Gastrocnemius medialis (tissue), 4 donors: ENCODE results near the gene ELMO1. TPM values are rescaled to one million over a fixed set of nuclear protein-coding genes. Genes with fewer than 3 reads are reported as not detected.

Source experiments
- ATAC-seq, 2 donors: fragments of 150-250 bp; one replicate each; pipeline ENCODE4 v1.9.1; 2016
- DNase-seq, 2 donors: peaks; one replicate each; pipeline ENCODE4 v3.0.0-alpha.2; 2019
- H3K27ac ChIP-seq, 4 donors: fragments of 200-600 bp; sonication (generic); 1 replicate in 1 of 4; 2 replicates in 3 of 4; pipeline ENCODE4 v1.5.1; 2016 to 2018; ENCODE audit warnings: mild to moderate bottlenecking in 2 of 4, moderate library complexity in 1 of 4
- H3K27me3 ChIP-seq, 3 donors: fragments of 200-600 bp; sonication (generic) in 2 of 3; 1 replicate in 1 of 3; 2 replicates in 2 of 3; pipeline versions ENCODE4 v1.5.1 to v1.6.0; 2016 to 2019; ENCODE audit warnings: mild to moderate bottlenecking in 1 of 3, moderate library complexity in 1 of 3
- H3K36me3 ChIP-seq, 2 donors: fragments of 200-600 bp; sonication (generic) in 1 of 2; one replicate each; pipeline ENCODE4 v1.5.1; 2017 to 2018
- H3K4me1 ChIP-seq, 2 donors: fragments of 200-600 bp; sonication (generic) in 1 of 2; one replicate each; pipeline ENCODE4 v1.5.1; 2016 to 2017; ENCODE audit warnings: mild to moderate bottlenecking in 2 of 2
- H3K4me3 ChIP-seq, 4 donors: fragments of 200-600 bp; sonication (generic) in 3 of 4; 1 replicate in 1 of 4; 2 replicates in 3 of 4; pipeline ENCODE4 v1.5.1; 2016 to 2019; ENCODE audit warnings: mild to moderate bottlenecking in 2 of 4
- H3K9me3 ChIP-seq, 3 donors: fragments of 200-600 bp; sonication (generic) in 2 of 3; 1 replicate in 1 of 3; 2 replicates in 2 of 3; pipeline ENCODE4 v1.5.1; 2016 to 2019
- POLR2A ChIP-seq, 2 donors: fragments of 450-650 bp; IDR thresholded peaks; one replicate each; pipeline ENCODE4 v1.6.1; 2017; ENCODE audit warnings: antibody characterized with exemption in 2 of 2, mild to moderate bottlenecking in 2 of 2, moderate library complexity in 2 of 2
- in situ Hi-C, 4 donors: fragments of 200-750 bp; cut with MboI; loops; one replicate each; pipeline versions ENCODE4 v1.15.0 to v1.8.0; 2017; ENCODE audit warnings: low sequenced_read_pairs in 4 of 4
- intact Hi-C: fragments of 100-400 bp; cut with DNase I; formaldehyde crosslinking; loops from one replicate; pipeline ENCODE4 v1.15.1; 2023; ENCODE audit warnings: low total_unique reads
- total RNA-seq, 4 donors: library from RNA; depleted of rRNA; stranded (reverse); fragments of >200 nt; gene quantifications; one replicate each; pipeline versions ENCODE4 v1.1.0 to v1.2.3, GENCODE V29; 2016
- TF ChIP-seq, protein P1 (sequence below), 5 experiments: fragments of 450-650 bp in 3 of 5; fragments of 200-600 bp in 2 of 5; sonication (generic) in 2 of 5; IDR thresholded peaks in 4 of 5; conservative IDR thresholded peaks in 1 of 5; 1 replicate in 4 of 5; 2 replicates in 1 of 5; pipeline ENCODE4 v1.5.1; 2016 to 2019; ENCODE audit warnings: antibody characterized with exemption in 5 of 5, mild to moderate bottlenecking in 3 of 5, moderate library complexity in 3 of 5

Gene ELMO1
- total RNA-seq, 4 donors from 2014 or later, result 8.4 to 18.9 (median 14.6) TPM

DNA sequence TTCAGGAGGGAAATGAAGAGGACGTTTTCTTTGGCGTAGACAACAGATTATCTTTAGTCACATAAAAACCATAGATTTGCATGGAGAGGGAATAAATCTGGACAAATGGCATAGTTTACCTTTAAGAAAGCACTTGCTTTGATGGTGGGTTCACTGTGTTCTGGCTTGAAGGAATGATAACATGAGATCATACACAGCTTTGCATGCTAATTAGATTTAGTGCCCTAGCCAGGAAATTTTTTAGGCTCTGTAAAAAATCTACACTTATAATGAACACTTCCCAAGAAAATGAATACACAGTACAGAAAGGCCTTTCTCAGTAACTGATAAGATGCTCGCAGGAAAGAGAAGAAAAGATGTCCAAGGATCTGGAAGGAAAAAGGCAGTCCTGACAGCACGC is 506.1 kb downstream of the ELMO1 start:
- Histone ChIP-seq H3K27ac (no peak overlapping the region), H3K27me3 (no peaks in the 10 kb centered on the region), H3K4me3 (no peak overlapping the region), H3K36me3 (no peaks in the 10 kb centered on the region), H3K4me1 (peaks cover 3 to 11% of the 10 kb centered on the region in 2 donors), H3K9me3 (peaks cover 0 to 8% (median 3%) of the 10 kb centered on the region in 3 donors)
- in situ Hi-C loops (no loop called here), intact Hi-C loops (no loop called here)
- DNase-seq (no peak), ATAC-seq (no peak)
- TF ChIP-seq POLR2A (IDR thresholded peaks at IDR 0.05), result no peak
- TF ChIP-seq, protein P1, sequence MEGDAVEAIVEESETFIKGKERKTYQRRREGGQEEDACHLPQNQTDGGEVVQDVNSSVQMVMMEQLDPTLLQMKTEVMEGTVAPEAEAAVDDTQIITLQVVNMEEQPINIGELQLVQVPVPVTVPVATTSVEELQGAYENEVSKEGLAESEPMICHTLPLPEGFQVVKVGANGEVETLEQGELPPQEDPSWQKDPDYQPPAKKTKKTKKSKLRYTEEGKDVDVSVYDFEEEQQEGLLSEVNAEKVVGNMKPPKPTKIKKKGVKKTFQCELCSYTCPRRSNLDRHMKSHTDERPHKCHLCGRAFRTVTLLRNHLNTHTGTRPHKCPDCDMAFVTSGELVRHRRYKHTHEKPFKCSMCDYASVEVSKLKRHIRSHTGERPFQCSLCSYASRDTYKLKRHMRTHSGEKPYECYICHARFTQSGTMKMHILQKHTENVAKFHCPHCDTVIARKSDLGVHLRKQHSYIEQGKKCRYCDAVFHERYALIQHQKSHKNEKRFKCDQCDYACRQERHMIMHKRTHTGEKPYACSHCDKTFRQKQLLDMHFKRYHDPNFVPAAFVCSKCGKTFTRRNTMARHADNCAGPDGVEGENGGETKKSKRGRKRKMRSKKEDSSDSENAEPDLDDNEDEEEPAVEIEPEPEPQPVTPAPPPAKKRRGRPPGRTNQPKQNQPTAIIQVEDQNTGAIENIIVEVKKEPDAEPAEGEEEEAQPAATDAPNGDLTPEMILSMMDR (IDR thresholded peaks at IDR 0.05 in 4 of 5, conservative IDR thresholded peaks at IDR 0.05 in 1 of 5), result no peak

DNA sequence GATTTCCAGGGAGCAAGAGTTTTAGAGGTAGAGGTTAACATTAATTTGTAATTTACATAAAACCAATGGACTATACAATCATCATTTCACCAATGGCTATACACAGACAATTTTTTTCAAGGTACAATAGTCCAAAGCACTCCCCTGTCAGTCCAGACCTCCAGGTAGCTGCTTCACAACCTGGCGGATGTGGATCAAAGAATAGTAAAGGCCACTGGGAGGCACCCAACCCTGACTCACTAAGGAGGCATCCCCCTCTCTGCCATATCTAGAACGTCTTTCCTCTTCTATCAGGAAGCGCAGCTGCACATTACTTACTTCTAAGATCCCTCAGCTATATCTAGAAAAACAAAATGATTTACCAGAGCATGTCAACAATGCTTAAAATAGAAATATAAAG is 506.6 kb downstream of the ELMO1 start:
- in situ Hi-C loops, result no loop called here
- Histone ChIP-seq H3K36me3 (no peaks in the 10 kb centered on the region), H3K4me1 (peaks cover 3 to 11% of the 10 kb centered on the region in 2 donors), H3K9me3 (peaks cover 0 to 11% (median 3%) of the 10 kb centered on the region in 3 donors), H3K27me3 (no peaks in the 10 kb centered on the region), H3K4me3 (no peak overlapping the region), H3K27ac (no peak overlapping the region)
- intact Hi-C loops, result no loop called here
- TF ChIP-seq, protein P1 (IDR thresholded peaks at IDR 0.05 in 4 of 5, conservative IDR thresholded peaks at IDR 0.05 in 1 of 5), result no peak
- no peak for ATAC-seq
- no peak for DNase-seq

DNA sequence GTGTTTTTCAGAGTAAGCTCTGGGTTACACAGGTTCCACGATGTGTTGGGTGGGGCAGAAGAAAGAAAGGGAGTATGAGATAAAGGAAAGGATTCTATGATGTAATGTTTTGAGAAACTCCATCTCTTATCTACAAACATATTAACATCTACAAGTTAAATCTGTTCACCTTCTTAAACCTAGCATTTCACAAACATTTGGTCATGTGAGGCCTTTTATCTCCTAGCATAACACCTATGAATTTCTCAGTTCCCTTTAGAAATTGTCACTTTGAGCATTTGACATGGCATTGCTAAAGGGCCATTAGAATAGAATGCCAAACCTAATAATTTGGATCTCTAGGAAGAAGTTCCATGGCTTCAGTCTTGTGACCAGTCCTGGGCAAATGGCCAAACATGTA is 507.3 kb downstream of the ELMO1 start:
- TF ChIP-seq POLR2A (IDR thresholded peaks at IDR 0.05), result no peak
- TF ChIP-seq, protein P1 (IDR thresholded peaks at IDR 0.05 in 4 of 5, conservative IDR thresholded peaks at IDR 0.05 in 1 of 5), result no peak
- intact Hi-C loops (no loop called here), in situ Hi-C loops (no loop called here)
- peaks cover 3 to 9% of the 10 kb centered on the region in 2 donors for H3K4me1 ChIP-seq
- H3K9me3 ChIP-seq, result peaks cover 0 to 12% (median 3%) of the 10 kb centered on the region in 3 donors
- DNase-seq, result no peak
- H3K4me3 ChIP-seq, result no peak overlapping the region
- no peak for ATAC-seq
- H3K36me3 ChIP-seq, result no peaks in the 10 kb centered on the region
- no peak overlapping the region for H3K27ac ChIP-seq
- H3K27me3 ChIP-seq, result no peaks in the 10 kb centered on the region

DNA sequence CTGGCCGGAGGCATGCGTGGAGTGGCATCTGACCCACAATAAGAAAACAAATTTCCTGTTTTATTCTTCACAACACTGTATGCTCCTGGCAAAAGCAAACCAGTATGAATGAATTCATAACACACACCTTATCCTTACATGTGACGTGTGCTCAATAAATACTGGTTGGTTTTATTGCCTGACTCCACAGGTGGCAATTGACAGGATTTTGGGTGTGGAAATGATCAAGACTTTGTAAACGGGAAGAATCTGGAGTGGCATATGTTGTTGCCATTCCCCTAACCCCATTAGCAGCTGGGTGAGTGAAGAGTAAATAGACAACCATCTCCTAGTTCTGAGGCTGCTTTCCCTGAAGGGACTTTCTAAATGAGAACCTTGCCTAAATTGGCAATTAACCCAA is 508.8 kb downstream of the ELMO1 start:
- no peak for DNase-seq
- Histone ChIP-seq H3K9me3 (peaks cover 0 to 12% (median 3%) of the 10 kb centered on the region in 3 donors), H3K36me3 (no peaks in the 10 kb centered on the region), H3K27me3 (no peaks in the 10 kb centered on the region), H3K27ac (no peak overlapping the region), H3K4me1 (no peaks in the 10 kb centered on the region), H3K4me3 (no peak overlapping the region)
- no peak for TF ChIP-seq POLR2A (IDR thresholded peaks at IDR 0.05)
- TF ChIP-seq, protein P1 (IDR thresholded peaks at IDR 0.05 in 4 of 5, conservative IDR thresholded peaks at IDR 0.05 in 1 of 5), result no peak
- intact Hi-C loops, result no loop called here
- ATAC-seq, result no peak
- in situ Hi-C loops, result no loop called here
